GM10266 (cell line): Measurements from ENCODE around the gene ZNF263.

Experiments used
- DNase-seq: peaks from one replicate; pipeline ENCODE4 v3.0.0; 2012; ENCODE audit errors: extremely low spot score
- TF ChIP-seq, protein P1 (sequence below): IDR thresholded peaks from 2 replicates; pipeline ENCODE4 v1.5.1; 2012; ENCODE audit warnings: mild to moderate bottlenecking, low read depth; ENCODE audit not compliant: control insufficient read depth, insufficient read depth; ENCODE audit errors: missing control alignments

ZNF263 gene

DNA sequence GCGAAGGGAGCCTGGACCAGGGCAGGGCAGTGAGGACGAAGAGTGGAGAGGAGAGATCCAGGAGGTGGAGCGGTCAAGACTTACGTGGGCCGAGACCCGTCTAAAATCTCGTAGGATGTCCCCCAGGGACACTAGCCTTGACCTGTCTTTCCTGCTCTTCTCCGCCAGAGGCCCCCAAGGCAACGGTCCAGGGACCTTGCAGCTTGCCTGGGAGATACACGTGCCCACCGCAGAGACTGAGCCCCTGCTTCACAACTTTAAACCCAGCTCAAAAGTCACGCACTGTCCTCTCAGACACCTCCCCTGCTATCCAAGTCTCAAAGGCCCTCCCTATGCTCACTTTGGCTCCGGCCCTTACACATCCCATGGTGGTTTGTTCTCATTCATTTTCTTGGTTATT lies 12.5 kb downstream of the ZNF263 start:
- DNase-seq = no peak
- TF ChIP-seq, protein P1, sequence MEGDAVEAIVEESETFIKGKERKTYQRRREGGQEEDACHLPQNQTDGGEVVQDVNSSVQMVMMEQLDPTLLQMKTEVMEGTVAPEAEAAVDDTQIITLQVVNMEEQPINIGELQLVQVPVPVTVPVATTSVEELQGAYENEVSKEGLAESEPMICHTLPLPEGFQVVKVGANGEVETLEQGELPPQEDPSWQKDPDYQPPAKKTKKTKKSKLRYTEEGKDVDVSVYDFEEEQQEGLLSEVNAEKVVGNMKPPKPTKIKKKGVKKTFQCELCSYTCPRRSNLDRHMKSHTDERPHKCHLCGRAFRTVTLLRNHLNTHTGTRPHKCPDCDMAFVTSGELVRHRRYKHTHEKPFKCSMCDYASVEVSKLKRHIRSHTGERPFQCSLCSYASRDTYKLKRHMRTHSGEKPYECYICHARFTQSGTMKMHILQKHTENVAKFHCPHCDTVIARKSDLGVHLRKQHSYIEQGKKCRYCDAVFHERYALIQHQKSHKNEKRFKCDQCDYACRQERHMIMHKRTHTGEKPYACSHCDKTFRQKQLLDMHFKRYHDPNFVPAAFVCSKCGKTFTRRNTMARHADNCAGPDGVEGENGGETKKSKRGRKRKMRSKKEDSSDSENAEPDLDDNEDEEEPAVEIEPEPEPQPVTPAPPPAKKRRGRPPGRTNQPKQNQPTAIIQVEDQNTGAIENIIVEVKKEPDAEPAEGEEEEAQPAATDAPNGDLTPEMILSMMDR = no peak

- DNase-seq = no peak
Observed at GRCh38 chr16:3304370-3304769, 21.1 kb downstream of the ZNF263 start.

DNA sequence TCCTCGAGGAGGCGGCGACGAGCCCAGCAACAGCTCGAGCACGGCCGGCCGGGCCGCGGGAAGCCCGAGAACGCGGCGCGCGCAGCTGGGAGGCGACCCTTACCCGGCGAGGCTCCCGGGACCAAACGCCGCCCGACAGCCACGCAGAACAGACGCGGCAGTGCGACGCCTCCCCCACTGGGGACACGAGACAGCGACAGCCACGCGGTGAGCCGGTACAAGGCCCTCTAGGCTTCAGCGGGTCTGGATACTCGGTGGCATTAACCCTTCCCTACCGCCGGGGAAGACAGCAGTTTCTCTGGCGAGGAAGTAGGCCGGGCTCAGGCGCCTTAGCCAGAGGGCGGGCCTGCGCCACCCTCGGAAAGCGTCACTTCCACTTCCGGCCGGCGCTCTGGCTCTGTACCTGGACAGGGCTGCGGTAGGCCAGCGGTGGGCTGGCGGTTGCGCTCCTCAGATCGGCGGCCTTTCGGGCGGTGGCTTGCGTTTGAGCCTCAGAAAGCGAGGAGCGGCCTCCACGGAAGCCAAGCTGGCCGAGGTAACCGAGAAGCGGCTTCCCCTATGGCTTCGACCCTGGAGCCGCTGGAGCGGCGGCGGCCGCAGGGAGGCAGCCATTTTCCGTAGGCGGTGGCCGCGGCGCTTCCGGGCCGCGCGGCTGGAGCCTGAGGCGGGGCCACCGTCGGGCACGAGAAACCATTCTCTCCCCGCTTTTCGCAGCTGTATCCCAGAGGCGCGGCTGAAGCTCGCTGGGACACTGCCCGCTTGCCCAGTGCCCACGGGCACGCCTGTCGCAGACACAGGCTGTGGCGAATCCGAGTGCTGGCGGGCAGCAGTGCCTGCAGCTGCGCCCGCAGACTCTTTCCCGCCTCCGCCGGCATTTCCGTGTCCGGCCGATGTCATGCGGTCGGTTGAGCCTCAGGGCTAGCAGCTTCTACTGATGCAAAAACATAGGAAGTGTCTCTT lies 22.1 kb downstream of the ZNF263 start, which contains the start of the genes TIGD7 and ZNF75A:
Gene TIGD7 (minus strand): TSS at position 322 of the 960 bp plus-strand sequence. CDS start 4,816 bp downstream, outside the sequence.
Gene ZNF75A (plus strand): TSS at position 389 of the 960 bp plus-strand sequence. CDS start 2,932 bp downstream, outside the sequence.
- peak; percentile 93 for DNase-seq
- TF ChIP-seq, protein P1 = peak; percentile 16

More at GRCh38 chr16:3304370-3304769, 21.1 kb downstream of the ZNF263 start:
- TF ChIP-seq, protein P1 = no peak

GRCh38 chr16:3306078-3306477 lies 22.8 kb downstream of the ZNF263 start:
- TF ChIP-seq, protein P1 = no peak
- no peak for DNase-seq

DNA sequence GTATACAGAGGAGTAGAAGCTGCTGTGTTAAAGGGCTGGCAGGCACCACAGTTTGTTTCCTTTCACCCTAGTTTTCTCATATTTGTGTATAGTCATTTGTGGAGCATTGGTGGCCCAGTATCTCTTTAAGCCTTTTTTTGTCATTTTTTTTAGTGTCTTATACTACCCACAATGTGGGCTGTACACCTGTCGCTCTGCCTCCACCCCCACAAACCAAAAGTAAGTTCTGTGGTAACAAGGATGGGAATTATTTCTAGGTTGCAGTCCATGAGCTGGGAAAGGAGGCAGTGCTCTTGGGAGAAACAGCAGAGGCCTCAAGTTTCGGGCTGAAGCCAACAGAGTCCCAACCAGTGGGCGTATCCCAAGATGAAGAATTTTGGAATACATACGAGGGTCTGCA lies 28.2 kb downstream of the ZNF263 start:
- TF ChIP-seq, protein P1 = no peak
- DNase-seq = no peak

GRCh38 chr16:3317315-3317999 lies 34.2 kb downstream of the ZNF263 start:
- DNase-seq = no peak
- TF ChIP-seq, protein P1 = no peak

- TF ChIP-seq, protein P1 = no peak
- no peak for DNase-seq
Observed at GRCh38 chr16:3321816-3322215, 38.5 kb downstream of the ZNF263 start.
